ENCODE measurements around the gene SMIM45.

- no peak for TF ChIP-seq POLR2AphosphoS5 (IDR thresholded peaks at IDR 0.05)
- TF ChIP-seq, protein P1, sequence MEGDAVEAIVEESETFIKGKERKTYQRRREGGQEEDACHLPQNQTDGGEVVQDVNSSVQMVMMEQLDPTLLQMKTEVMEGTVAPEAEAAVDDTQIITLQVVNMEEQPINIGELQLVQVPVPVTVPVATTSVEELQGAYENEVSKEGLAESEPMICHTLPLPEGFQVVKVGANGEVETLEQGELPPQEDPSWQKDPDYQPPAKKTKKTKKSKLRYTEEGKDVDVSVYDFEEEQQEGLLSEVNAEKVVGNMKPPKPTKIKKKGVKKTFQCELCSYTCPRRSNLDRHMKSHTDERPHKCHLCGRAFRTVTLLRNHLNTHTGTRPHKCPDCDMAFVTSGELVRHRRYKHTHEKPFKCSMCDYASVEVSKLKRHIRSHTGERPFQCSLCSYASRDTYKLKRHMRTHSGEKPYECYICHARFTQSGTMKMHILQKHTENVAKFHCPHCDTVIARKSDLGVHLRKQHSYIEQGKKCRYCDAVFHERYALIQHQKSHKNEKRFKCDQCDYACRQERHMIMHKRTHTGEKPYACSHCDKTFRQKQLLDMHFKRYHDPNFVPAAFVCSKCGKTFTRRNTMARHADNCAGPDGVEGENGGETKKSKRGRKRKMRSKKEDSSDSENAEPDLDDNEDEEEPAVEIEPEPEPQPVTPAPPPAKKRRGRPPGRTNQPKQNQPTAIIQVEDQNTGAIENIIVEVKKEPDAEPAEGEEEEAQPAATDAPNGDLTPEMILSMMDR (IDR thresholded peaks at IDR 0.05) = no peak
These were observed 56.0 kb downstream of the SMIM45 start for GRCh38 chr22:42007922-42008321.

Measured in prostate gland (tissue), 2 donors.